NCI-H69 (cell line): ENCODE results near the gene MFSD6.
"Not testable (repeated sequence)": the region's sequence is repeated elsewhere in the genome, so short reads cannot be mapped to it uniquely, and the experiment has no call there.

Experiments
- DNase-seq: peaks from one replicate; lab custom pipeline; 2025; lab: John Stamatoyannopoulos, UW

The MFSD6 gene

GRCh38 chr2:190405995-190406394 is 2.2 kb upstream of the MFSD6 start:
- no peak for DNase-seq

DNA sequence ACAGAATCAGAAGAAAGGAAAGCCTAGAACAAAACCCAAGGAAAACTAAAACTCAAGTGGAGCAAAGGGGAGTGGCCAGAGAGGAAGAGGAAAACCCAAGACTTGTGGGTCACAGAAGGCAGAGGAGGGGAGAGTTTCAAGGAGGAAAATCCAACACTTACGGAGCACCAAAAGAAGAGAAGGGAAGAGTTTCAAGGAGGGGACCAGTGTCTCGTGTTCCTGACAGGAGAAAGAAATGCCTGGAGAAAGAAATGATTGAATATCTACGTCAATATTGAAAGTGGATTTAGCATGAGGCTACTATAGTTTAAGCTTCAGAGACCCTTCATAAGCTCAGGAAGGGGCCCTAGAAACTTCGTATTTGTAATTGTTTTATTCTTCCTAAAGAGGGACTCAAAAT is 1.4 kb upstream of the MFSD6 start:
- no peak for DNase-seq

GRCh38 chr2:190407246-190407661 is 901 bp upstream of the MFSD6 start:
- DNase-seq: peak; percentile 54

GRCh38 chr2:190408538-190409271 is 550 bp downstream of the MFSD6 start:
- DNase-seq: peak; percentile 86

GRCh38 chr2:190409616-190410015 is 1.5 kb downstream of the MFSD6 start:
- peak; percentile 66 for DNase-seq

DNA sequence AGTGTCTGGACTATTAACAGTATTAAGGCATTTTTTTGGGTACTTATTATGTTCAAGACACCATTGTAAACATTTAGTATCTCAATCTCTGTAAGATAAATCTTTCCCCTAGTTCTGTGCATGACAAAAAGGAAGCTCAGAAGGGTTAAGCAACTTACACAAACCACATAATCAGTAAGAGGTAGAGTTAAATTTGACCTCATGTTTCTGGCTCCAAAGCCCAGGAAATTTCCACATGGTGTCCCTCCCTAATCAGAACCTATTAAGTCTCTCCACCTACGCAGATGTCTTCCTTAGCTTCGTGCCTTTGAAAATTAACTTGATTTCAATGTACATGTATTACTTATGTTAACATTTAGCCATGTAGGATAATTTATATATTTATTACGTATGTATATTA is 2.0 kb downstream of the MFSD6 start:
- peak; percentile 55 for DNase-seq

GRCh38 chr2:190412966-190413365 is 4.8 kb downstream of the MFSD6 start:
- DNase-seq: peak; percentile 19

GRCh38 chr2:190413421-190413820 is 5.3 kb downstream of the MFSD6 start:
- DNase-seq: peak; percentile 23

DNA sequence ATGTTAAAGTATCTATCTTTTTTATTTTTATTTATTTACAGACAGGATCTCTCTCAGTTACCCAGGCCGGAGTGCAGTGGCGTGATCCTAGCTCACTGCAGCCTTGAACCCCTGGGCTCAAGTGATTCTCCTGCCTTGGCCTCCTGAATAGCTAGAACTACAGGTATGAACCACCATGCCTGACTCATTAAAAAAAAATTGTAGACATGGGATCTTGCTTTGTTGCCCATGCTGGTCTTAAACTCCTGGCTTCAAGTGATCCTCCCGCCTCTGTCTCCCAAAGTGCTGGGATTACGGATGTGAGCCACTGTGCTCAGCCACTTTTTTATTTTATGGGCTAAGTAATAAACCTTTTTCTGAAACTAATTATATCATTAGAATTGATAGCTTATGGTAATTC is 7.1 kb downstream of the MFSD6 start:
- DNase-seq: no peak

- DNase-seq: peak; percentile 49
Measured at GRCh38 chr2:190415794-190416775, 7.9 kb downstream of the MFSD6 start.

DNA sequence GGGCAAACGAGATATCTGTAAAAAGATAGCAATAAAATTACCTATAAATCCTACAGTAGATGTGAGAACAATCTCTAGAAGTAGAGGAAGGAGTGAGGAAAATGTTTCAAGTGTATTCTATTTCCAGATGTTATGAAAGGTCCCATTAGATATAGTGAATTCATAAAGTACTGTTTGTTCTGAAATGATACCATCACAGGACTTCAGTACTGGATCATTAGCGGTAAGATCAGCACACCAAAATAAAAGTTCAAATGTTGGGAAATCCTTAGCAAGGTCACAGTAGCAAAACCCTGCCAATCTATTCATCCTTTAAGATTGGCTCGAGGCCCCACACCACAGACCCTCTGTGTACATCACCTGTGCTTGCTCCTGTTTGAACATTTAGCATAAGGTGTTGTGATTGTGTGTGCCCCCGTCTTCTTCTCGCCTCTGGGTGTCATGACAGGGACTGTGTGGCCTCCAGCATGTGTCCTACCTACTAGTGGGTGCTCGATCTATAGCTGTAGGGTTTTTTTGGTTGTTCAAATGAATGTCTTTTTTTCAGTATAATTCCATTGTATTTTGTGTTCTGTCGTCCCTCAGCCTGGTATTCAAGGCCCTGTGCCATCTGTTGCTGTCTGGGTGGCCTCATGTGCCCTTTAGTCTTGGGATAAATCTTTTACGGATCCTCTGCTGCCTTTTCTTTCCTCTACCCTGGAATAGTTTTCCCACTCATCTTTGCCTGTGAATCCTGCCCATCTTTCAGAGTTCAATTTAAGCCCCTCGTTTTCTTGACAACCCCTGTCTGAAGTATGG is 9.1 kb downstream of the MFSD6 start:
- peak; percentile 33 for DNase-seq

DNA sequence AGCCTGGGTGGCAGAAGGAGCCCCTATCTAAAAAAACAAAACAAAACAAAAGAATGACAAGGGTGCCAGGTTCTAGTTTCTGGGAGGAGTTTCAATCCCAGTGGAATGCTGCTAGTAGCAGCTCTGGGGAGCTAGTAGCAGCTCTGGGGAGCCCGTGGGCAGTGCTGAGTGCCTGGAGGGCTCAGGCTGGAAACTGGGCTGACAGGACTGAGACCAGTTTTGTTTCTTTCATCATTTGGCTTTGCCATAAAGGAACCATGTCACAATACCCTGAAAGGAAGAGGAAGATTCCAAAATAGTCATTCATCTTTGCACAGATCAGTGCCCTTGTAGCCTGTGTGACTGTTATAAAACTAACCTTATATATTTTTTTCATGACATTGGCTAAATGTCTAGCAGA is 10.6 kb downstream of the MFSD6 start:
- no peak for DNase-seq

DNA sequence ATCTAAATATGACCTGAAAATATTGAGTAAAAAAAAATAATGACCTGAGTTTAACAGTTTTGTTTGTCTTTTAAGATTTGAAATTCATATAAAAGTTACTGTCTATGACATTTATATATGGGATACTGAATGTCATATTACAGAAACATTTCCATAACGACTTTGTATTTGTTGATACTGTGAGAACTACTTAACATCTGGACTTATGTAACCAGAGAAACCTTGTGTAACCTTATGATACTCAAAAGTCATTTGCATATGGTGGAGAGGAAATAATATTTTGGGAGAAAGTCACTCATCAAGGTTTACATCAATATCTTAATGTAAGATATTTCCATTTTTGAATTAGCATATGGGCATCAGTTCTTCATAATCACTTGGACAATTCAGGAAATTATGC is 12.6 kb downstream of the MFSD6 start:
- DNase-seq: peak; percentile 6

DNA sequence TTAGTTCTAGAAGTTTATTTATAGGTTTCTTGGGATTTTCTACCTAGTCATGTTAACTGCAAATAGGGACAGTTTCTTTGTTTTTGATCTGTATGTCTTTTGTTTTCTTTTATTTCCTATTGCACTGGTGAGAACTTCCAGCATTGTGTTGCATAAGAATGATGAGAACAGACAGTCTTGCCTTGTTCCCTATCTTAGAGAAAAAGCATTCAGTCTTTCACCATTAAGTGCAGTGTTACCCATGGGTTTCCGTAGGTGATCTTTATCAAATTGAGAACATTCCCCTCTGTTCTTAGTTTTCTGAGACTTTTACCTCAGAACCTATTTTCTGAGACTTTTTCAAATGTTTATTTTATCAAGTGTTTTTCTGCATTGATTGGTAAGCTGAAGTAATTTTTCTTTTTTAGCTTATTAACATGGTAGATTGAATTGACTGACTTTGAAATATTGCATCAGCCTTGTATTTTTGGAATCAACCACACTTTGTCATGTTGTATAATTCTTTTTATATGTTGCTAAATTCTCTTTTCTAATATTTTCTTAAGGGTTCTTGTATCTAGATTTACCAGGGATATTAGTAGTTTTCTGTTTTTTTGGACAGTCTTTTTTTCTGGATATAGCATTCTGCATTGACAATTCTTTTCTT is 17.2 kb downstream of the MFSD6 start:
- no peak for DNase-seq

DNA sequence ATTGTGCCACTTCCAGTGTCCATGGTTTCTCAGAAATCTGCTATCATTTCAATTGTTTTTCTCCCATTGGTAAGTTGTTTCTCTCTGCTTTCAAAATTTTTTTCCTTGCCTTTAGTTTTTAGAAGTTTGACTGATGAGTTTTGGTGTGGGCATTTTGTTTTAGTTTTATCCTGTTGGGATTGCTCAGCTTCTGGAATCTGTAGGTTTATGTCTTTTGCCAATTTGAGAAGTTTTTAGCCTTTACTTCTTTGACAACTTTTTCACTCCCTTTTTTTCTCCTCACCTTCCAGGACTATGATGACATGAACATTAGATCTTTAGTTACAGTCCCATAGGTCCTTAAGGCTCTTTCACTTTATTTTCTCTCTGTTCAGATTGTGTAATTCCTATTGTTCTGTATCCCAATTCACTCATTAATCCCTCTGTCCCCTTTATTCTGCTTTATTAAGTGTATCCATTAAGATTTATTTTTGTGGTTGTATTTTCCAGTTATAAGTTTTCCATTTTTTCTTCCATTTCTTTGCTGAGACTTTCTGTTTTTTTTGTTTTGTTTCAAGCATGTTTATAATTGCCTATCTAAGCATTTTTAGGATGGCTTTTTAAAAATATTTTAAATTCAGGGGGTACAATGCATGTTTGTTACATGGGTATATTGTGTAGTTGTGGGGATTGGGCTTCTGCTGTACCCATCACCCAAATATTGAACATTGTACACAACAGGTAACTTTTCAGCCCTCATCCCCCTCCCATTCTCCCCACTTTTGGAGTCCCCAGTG is 17.9 kb downstream of the MFSD6 start:
- DNase-seq: no peak

GRCh38 chr2:190430866-190431265 is 22.7 kb downstream of the MFSD6 start:
- not testable (repeated sequence) for DNase-seq

GRCh38 chr2:190431907-190432306 is 23.8 kb downstream of the MFSD6 start:
- DNase-seq: no peak

- peak; percentile 51 for DNase-seq
Measured at GRCh38 chr2:190432567-190433231, 24.5 kb downstream of the MFSD6 start.

- peak; percentile 72 for DNase-seq
Measured at GRCh38 chr2:190435031-190435670, 27.0 kb downstream of the MFSD6 start.

GRCh38 chr2:190436557-190436956 is 28.4 kb downstream of the MFSD6 start:
- DNase-seq: no peak
